GM11168 (cell line): ENCODE results near the gene MAD2L2.

Experiments
- in situ Hi-C: fragments of 300-500 bp; cut with MboI; formaldehyde crosslinking; loops from one replicate; pipeline ENCODE4 v1.12.0; 2022; ENCODE audit warnings: low sequenced_read_pairs; ENCODE audit not compliant: unreplicated experiment

Gene MAD2L2

GRCh38 chr1:11685210-11685752 lies 4.3 kb upstream of the MAD2L2 start:
- in situ Hi-C loops: no loop called here

GRCh38 chr1:11684070-11684469 lies 3.1 kb upstream of the MAD2L2 start:
- in situ Hi-C loops: no loop called here

- in situ Hi-C loops: no loop called here
Observed at GRCh38 chr1:11682799-11683198, 1.9 kb upstream of the MAD2L2 start.

DNA sequence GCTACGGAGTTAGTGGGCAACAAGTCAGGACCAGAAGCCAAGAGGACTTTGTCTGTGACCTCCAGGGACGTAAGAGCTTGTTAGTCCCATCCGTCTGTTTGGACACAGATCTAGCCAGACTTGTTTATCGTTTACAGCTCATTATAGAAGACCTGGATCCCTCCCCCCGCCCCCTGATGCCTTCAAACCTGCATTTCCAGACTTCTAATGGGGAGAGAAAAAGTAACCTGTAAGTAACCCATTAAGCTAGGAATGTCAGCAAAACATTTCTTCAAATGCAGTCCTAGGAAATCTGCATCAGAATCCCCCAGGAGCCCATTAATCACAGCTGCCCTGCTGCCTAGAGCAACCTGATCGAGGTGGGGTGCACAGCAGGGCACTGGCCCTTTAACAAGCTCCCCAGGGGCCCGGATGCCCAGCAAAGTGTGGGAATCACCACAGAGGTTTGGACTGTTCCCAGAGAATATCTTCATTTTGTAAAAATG lies 1.4 kb upstream of the MAD2L2 start:
- in situ Hi-C loops: no loop called here

DNA sequence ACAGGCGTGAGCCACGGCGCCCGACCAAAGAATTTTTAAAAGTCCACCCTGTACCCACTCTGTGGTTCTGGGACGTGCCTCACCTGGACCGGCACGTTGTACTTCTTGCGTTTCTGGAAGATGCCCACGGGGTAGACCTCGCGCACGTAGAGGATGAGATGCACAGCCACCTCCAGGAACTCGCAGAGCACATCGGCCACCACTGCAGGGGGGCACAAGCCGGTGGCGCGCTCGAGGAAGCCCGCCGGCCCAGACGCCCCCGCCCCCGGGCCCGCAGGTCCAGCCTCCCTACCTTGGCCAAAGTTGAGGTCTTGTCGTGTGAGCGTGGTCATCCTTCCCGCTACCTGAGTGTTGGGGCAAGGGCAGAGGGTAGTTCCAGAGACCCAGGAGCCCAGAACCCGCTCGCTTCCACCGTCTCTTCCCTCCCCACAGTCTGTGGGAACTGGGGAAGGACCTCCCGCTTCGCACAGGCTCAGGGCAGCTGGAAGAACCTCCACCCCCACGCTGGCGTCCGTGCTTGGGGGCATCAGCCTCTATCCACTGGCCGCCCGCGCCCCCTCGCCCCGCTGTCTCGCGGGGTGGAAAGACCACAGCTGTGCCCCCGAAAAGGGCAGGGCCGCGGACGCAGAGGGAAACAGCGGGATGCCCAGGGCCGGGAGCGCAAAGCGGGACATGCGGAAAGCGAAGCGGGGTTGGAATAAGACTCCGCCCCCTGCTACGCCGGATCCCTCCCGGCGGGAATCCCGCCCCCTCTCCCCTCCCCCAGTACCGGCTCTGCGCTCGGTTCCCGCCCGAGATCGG lies 478 bp downstream of the MAD2L2 start:
- in situ Hi-C loops: no loop called here

DNA sequence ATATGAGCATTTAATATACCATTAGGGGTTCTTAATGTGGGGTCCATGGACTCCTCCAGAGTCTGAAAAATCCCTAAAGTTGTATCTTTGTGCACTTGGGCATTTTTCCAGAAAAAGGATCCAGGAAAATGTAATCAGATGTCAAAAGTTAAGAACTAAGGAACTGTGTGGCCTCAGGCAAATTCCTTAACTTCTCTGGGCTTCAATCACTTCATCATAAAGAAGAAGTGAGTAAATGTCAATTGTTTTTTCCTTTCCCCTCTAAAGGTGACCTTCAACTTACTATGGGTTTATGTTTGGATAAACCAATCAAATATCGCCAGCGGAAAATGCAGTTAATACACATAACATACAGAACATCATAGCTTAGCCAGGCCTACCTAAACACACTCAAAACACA lies 2.5 kb downstream of the MAD2L2 start:
- in situ Hi-C loops: no loop called here

GRCh38 chr1:11676386-11677103 lies 4.4 kb downstream of the MAD2L2 start:
- in situ Hi-C loops: no loop called here

DNA sequence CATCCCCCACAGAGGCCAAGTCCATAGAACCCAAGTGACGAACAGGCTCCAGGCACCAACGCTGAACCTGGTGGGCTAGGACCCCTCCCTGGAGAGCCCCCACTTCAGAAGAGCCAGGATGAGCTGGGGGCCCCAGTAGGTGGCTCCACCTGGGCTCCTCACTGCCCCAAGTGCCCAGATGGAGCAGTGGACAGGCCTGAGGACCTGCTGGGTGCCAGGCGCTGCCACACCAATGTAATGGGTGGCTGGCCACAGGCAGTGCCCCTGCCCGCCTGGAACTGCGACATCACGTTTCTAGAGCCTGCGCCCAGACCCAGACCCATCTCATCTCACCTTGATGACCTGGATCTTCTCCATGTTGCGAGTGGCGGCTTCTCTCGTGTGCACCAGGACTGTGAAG lies 5.6 kb downstream of the MAD2L2 start:
- in situ Hi-C loops: no loop called here

DNA sequence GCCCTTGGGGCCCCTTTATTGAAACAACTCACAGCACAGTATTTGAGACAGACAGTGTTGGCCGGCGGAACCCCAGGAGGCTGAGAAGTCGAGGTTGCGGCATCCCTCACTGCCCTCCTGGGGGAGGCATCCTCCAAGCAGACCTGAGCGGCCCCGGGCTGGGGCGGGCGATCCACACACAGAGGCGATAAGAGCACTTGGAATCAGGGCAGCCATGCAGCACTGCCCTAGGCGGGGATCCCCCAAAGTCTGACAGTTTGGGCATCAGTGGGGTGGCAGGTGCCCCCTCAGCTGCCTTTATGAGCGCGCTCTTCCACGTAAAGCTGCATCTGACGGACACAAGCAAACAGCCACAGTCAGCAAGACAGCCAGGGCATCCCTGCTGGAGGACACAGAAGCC lies 6.5 kb downstream of the MAD2L2 start:
- in situ Hi-C loops: no loop called here

- in situ Hi-C loops: no loop called here
Observed at GRCh38 chr1:11673089-11673769, 7.7 kb downstream of the MAD2L2 start.

DNA sequence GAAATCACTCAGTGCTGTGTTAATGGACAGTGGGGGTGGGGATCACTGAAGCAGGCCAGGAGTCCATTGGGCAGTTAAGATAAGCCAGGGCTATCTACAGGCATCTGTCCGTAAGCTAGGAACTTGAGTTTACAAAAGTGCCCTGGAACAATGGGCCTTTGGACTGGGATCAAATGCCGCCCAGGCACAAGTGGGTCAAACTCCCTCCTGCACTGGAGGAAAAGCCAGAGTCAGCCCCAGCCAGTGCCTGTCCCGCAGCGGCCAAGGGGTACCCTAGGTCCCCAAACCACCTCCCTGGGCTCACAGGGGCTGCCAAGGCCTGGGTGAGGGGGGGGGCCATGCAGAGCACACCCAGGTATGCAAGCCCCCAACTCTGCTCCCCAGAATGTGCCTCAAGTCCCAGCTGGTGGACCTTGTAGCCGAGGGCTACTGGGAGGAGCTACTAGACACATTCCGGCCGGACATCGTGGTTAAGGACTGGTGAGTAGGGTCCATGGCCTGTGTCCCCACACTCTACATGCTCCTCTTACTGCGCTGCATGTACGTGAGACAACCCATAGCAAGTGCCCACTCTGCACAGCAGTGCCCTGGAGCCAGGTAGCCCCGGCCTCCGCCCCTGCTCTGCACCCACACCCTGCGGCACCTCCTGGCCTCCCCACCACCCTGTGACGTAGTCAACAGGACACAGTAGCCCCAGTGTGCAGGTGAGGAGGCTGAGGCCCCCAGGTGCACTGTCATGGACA lies 9.2 kb downstream of the MAD2L2 start:
- in situ Hi-C loops: no loop called here

DNA sequence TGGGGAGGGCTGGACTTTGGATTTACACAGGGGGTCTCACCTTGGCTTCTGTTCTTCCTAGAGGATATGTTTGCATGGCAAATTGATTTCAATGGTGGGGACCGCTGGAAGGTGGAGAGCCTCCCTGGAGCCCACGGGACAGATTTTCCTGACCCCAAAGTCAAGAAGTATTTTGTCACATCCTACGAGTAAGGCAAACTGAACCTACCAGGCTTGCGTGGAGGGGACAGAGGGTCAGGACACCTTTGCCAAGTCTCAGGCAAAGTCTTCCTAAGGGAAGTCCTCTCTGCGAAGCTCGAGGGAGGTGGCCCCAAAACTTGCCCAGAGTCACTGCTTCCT lies 9.8 kb downstream of the MAD2L2 start:
- in situ Hi-C loops: no loop called here

- in situ Hi-C loops: no loop called here
Observed at GRCh38 chr1:11670747-11671146, 10.2 kb downstream of the MAD2L2 start.

GRCh38 chr1:11668516-11668915 lies 12.4 kb downstream of the MAD2L2 start:
- in situ Hi-C loops: no loop called here

DNA sequence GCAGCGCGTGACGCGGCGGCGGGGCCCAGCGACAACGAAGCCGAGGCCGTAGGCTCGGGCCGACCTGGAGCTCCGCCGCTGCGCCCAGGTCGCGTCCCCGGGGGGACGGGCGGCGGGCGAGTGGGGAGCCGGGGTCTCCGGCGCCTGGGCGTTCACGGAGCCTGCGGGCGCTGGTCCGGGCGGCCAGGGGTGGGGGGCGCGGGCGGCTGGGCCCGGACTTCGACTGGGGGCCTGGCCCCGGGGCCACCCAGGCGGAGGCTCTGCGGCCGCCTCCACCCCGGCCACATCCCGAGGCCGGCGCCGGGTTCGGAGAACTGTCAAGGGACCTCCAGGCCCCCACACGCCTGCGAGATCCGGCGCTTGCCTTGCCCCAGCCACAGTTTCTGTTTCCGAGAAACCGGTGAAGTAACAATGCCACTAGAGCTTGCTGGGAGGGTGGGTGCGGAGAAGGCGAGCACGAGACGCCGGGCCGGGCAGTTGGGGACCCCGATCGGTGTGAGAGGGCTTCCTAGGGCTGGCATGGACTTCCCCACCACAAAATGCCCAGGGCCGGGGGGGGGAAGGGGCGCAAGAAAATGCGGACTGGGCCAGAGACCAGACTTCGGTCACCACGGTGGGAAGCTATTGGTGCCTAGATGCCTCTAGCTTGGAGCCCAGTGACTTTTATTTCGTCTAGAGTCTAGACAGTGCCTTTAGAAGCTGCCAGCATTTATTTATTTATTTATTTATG lies 16.4 kb downstream of the MAD2L2 start:
- in situ Hi-C loops: no loop called here

DNA sequence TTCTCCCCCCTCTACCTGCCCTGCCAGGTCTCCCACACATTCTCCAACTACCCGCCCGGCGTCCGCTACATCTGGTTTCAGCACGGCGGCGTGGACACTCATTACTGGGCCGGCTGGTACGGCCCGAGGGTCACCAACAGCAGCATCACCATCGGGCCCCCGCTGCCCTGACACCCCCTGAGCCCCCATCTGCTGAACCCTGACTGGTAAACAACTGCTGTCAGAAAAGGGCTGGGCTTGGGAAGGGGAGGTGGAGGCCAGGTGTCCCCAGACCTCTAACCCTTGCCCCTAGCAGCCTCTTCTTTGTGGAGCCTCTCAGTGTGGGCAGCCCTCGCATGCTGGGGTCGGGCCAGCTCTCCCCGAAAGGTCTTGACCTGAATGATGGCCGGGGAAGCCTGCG lies 19.8 kb downstream of the MAD2L2 start:
- in situ Hi-C loops: no loop called here

- in situ Hi-C loops: no loop called here
Observed at GRCh38 chr1:11659748-11660147, 21.2 kb downstream of the MAD2L2 start.

DNA sequence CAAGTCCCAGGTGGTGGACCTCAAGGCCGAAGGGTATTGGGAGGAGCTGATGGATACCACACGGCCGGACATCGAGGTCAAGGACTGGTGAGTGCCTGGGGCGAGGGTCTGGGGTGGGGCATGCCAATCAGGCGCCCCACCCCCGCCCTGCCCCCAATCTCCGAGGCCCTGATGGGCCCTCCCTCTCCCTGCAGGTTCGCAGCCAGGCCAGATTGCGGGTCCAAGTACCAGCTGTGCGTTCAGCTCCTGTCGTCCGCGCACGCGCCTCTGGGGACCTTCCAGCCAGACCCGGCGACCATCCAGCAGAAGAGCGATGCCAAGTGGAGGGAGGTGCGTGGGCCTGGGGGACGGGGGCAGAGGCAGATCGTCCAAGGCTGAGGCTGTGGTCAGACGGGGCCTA lies 22.4 kb downstream of the MAD2L2 start:
- in situ Hi-C loops: no loop called here

DNA sequence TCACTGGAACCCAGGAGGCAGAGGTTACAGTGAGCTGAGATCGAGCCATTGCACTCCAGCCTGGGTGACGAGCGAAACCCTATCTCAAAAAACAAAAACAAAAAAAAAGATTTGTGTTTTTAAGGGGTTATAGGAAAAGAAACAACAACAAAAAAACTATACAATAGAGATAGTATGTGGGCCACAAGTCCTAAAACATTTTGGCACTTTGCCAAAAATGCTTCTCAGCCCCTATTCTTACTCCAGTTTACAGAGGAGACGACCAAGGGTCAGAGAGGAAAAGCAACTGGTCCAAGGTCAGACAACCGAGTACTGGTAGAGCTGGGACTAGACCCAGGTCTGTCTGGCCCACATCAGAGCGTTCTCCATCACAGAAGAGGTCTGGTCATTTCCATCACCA lies 23.3 kb downstream of the MAD2L2 start:
- in situ Hi-C loops: no loop called here
